ENCODE data around the gene QRICH1.

The QRICH1 gene

GRCh38 chr3:49006408-49007067 is 87.3 kb downstream of the QRICH1 start:
- Histone ChIP-seq H3K27ac (peak overlapping the region; percentile 87 to 99 (median 95)), H3K4me3 (peak overlapping the region; percentile 67 to 91 (median 80)), H3K36me3 (peaks cover 6 to 24% (median 11%) of the 10 kb centered on the region in 11 experiments; a peak in 21 of 22 replicates), H3K9ac (peak overlapping the region; percentile 87 to 99 (median 94)), H3K9me3 (replicated peaks in 1 of 11) (no peaks in the 10 kb centered on the region), H4K20me1 (peaks cover 10 to 37% (median 35%) of the 10 kb centered on the region in 11 experiments; a peak in 21 of 22 replicates), H3K4me2 (peak overlapping the region; percentile 94 to 100 (median 96)), H3K4me1 (peaks cover 28 to 41% (median 35%) of the 10 kb centered on the region in 10 experiments), H3K27me3 (no peaks in the 10 kb centered on the region)
- no peak for TF ChIP-seq Cebpa-rat (IDR thresholded peaks at IDR 0.05)

GRCh38 chr3:49005998-49006397 is 87.9 kb downstream of the QRICH1 start:
- no peak for TF ChIP-seq Cebpa-rat (IDR thresholded peaks at IDR 0.05)
- Histone ChIP-seq H3K27ac (peak overlapping the region in 7 of 11 experiments; percentile 89 to 99 (median 95); a peak in 8 of 22 replicates), H3K27me3 (no peaks in the 10 kb centered on the region), H3K4me3 (peak overlapping the region; percentile 67 to 91 (median 80); a peak in 18 of 20 replicates), H4K20me1 (peaks cover 5 to 32% (median 30%) of the 10 kb centered on the region in 11 experiments; a peak in 21 of 22 replicates), H3K9me3 (replicated peaks in 1 of 11) (no peaks in the 10 kb centered on the region), H3K9ac (peak overlapping the region in 9 of 11 experiments; percentile 87 to 98 (median 94); a peak in 15 of 22 replicates), H3K4me2 (peak overlapping the region; percentile 94 to 100 (median 96)), H3K36me3 (peaks cover under 1 to 18% (median 6%) of the 10 kb centered on the region in 11 experiments; a peak in 15 of 22 replicates), H3K4me1 (peaks cover 28 to 41% (median 35%) of the 10 kb centered on the region in 10 experiments)

GRCh38 chr3:49005303-49005680 is 88.6 kb downstream of the QRICH1 start:
- no peak overlapping the region for H3K4me3 ChIP-seq
- H3K9me3 ChIP-seq (replicated peaks in 1 of 11), result no peaks in the 10 kb centered on the region
- no peak for TF ChIP-seq Cebpa-rat (IDR thresholded peaks at IDR 0.05)
- H3K36me3 ChIP-seq, result peaks cover 0 to 11% (median 4%) of the 10 kb centered on the region in 11 experiments; a peak in 8 of 22 replicates
- no peaks in the 10 kb centered on the region for H3K27me3 ChIP-seq
- H3K4me1 ChIP-seq, result peaks cover 28 to 41% (median 35%) of the 10 kb centered on the region in 10 experiments
- H4K20me1 ChIP-seq, result peaks cover 5 to 25% (median 23%) of the 10 kb centered on the region in 11 experiments; a peak in 20 of 22 replicates
- H3K4me2 ChIP-seq, result no peak overlapping the region; a peak in 1 of 22 replicates
- no peak overlapping the region for H3K27ac ChIP-seq
- no peak overlapping the region for H3K9ac ChIP-seq

- no peak for TF ChIP-seq Cebpa-rat (IDR thresholded peaks at IDR 0.05)
- no peaks in the 10 kb centered on the region for H3K27me3 ChIP-seq
- no peak overlapping the region for H3K27ac ChIP-seq
- H4K20me1 ChIP-seq, result peaks cover 5 to 18% (median 16%) of the 10 kb centered on the region in 11 experiments; a peak in 20 of 22 replicates
- peaks cover 0 to 5% (median 3%) of the 10 kb centered on the region in 11 experiments; a peak in 7 of 22 replicates for H3K36me3 ChIP-seq
- peaks cover 25 to 34% (median 28%) of the 10 kb centered on the region in 10 experiments for H3K4me1 ChIP-seq
- no peak overlapping the region for H3K4me3 ChIP-seq
- H3K9ac ChIP-seq, result no peak overlapping the region
- H3K9me3 ChIP-seq (replicated peaks in 1 of 11), result no peaks in the 10 kb centered on the region
- H3K4me2 ChIP-seq, result no peak overlapping the region
These were observed 89.2 kb downstream of the QRICH1 start for GRCh38 chr3:49004352-49005302.

GRCh38 chr3:49001155-49001554 is 92.7 kb downstream of the QRICH1 start:
- no peaks in the 10 kb centered on the region for H3K9me3 ChIP-seq (replicated peaks in 1 of 11)
- TF ChIP-seq Cebpa-rat (IDR thresholded peaks at IDR 0.05), result no peak
- H3K27ac ChIP-seq, result no peak overlapping the region

GRCh38 chr3:48999085-48999858 is 94.6 kb downstream of the QRICH1 start:
- Histone ChIP-seq H3K27ac (no peak overlapping the region), H3K9ac (no peak overlapping the region), H3K36me3 (peaks cover 0 to 20% (median 0%) of the 10 kb centered on the region in 11 experiments; a peak in 4 of 22 replicates), H3K9me3 (replicated peaks in 1 of 11) (no peaks in the 10 kb centered on the region), H3K4me1 (peaks cover 0 to 8% (median 3%) of the 10 kb centered on the region in 10 experiments; a peak in 16 of 20 replicates), H3K4me3 (no peak overlapping the region), H3K27me3 (no peaks in the 10 kb centered on the region), H3K4me2 (no peak overlapping the region), H4K20me1 (peaks cover 0 to 7% (median 0%) of the 10 kb centered on the region in 11 experiments; a peak in 1 of 22 replicates)
- TF ChIP-seq Cebpa-rat (IDR thresholded peaks at IDR 0.05), result no peak

More at GRCh38 chr3:49001155-49001554, 92.7 kb downstream of the QRICH1 start:
- H3K4me1 ChIP-seq, result peaks cover 4 to 11% (median 6%) of the 10 kb centered on the region in 10 experiments
- H3K27me3 ChIP-seq, result no peaks in the 10 kb centered on the region
- no peak overlapping the region for H3K4me3 ChIP-seq
- no peak overlapping the region for H3K9ac ChIP-seq
- H3K4me2 ChIP-seq, result no peak overlapping the region
- H3K36me3 ChIP-seq, result peaks cover 0 to 17% (median 0%) of the 10 kb centered on the region in 11 experiments; a peak in 4 of 22 replicates
- peaks cover 0 to 7% (median 0%) of the 10 kb centered on the region in 11 experiments; a peak in 1 of 22 replicates for H4K20me1 ChIP-seq

- no peak for TF ChIP-seq Cebpa-rat (IDR thresholded peaks at IDR 0.05)
- Histone ChIP-seq H3K27ac (no peak overlapping the region), H3K9me3 (replicated peaks in 1 of 11) (no peaks in the 10 kb centered on the region), H3K27me3 (no peaks in the 10 kb centered on the region), H3K4me1 (peaks cover 11 to 21% (median 16%) of the 10 kb centered on the region in 10 experiments), H3K9ac (no peak overlapping the region), H4K20me1 (peaks cover 0 to 7% (median 0%) of the 10 kb centered on the region in 11 experiments; a peak in 1 of 22 replicates), H3K4me3 (no peak overlapping the region), H3K4me2 (no peak overlapping the region), H3K36me3 (peaks cover 0 to 20% (median 0%) of the 10 kb centered on the region in 11 experiments; a peak in 4 of 22 replicates)
These were observed 95.9 kb downstream of the QRICH1 start for GRCh38 chr3:48997714-48998637.
